H9 (cell line): ENCODE data around the gene MLPH. TPM values are rescaled to one million over a fixed set of nuclear protein-coding genes. Genes with fewer than 3 reads are reported as not detected.

Experiments
- DNase-seq: peaks from one replicate; pipeline ENCODE4 v3.0.0-alpha.2; 2017
- H2AFZ ChIP-seq: one replicate; pipeline ENCODE4 v1.6.1; 2013; ENCODE audit warnings: mild to moderate bottlenecking, low read length, control low read depth, moderate library complexity
- H2AK5ac ChIP-seq: 2 replicates; pipeline ENCODE4 v1.6.1; 2013; ENCODE audit warnings: low read length, control low read depth, mixed read lengths; ENCODE audit not compliant: insufficient read length
- H2BK120ac ChIP-seq: one replicate; pipeline ENCODE4 v1.6.1; 2013; ENCODE audit warnings: low read depth, mild to moderate bottlenecking, low read length, control low read depth, inconsistent platforms; ENCODE audit not compliant: poor library complexity, severe bottlenecking
- H2BK12ac ChIP-seq: 2 replicates; pipeline ENCODE4 v1.6.1; 2013; ENCODE audit warnings: low read length, control low read depth, mixed read lengths, low read depth; ENCODE audit not compliant: insufficient read length
- H2BK15ac ChIP-seq: 2 replicates; pipeline ENCODE4 v1.6.1; 2013; ENCODE audit warnings: low read depth, low read length, control low read depth
- H2BK20ac ChIP-seq: one replicate; pipeline ENCODE4 v1.6.1; 2013; ENCODE audit warnings: low read depth, mild to moderate bottlenecking, low read length, control low read depth, inconsistent platforms; ENCODE audit not compliant: poor library complexity, severe bottlenecking
- H2BK5ac ChIP-seq: 2 replicates; pipeline ENCODE4 v1.6.1; 2013; ENCODE audit warnings: low read length, control low read depth, mixed read lengths; ENCODE audit not compliant: insufficient read length
- H3K14ac ChIP-seq: 2 replicates; pipeline ENCODE4 v1.6.1; 2013; ENCODE audit warnings: low read length, control low read depth; ENCODE audit not compliant: insufficient read depth
- H3K18ac ChIP-seq: 2 replicates; pipeline ENCODE4 v1.6.1; 2013; ENCODE audit warnings: low read depth, mild to moderate bottlenecking, mixed read lengths, low read length, control low read depth; ENCODE audit not compliant: insufficient read length
- H3K23ac ChIP-seq: 2 replicates; pipeline ENCODE4 v1.6.1; 2013; ENCODE audit warnings: low read length, control low read depth, mixed read lengths, low read depth; ENCODE audit not compliant: insufficient read length
- H3K23me2 ChIP-seq: 2 replicates; pipeline ENCODE4 v1.6.1; 2013; ENCODE audit warnings: low read depth, mild to moderate bottlenecking, mixed read lengths, low read length, control low read depth; ENCODE audit not compliant: insufficient read length, poor library complexity, severe bottlenecking
- H3K27ac ChIP-seq: 2 replicates; pipeline ENCODE4 v1.5.1; 2013; ENCODE audit warnings: low read length, control low read depth, mixed read lengths, low read depth; ENCODE audit not compliant: insufficient read length
- H3K27me3 ChIP-seq: 2 replicates; pipeline ENCODE4 v1.6.1; 2013; ENCODE audit warnings: low read length, control low read depth, inconsistent platforms; ENCODE audit not compliant: insufficient read depth
- H3K4ac ChIP-seq: 2 replicates; pipeline ENCODE4 v1.6.1; 2013; ENCODE audit warnings: low read depth, mild to moderate bottlenecking, control low read depth, inconsistent platforms, low read length, moderate library complexity
- H3K4me1 ChIP-seq: 2 replicates; pipeline ENCODE4 v1.6.1; 2013; ENCODE audit warnings: low read length, control low read depth, inconsistent platforms; ENCODE audit not compliant: insufficient read depth
- H3K4me2 ChIP-seq: 2 replicates; pipeline ENCODE4 v1.6.1; 2013; ENCODE audit warnings: low read length, control low read depth, mixed read lengths; ENCODE audit not compliant: insufficient read length, insufficient read depth
- H3K56ac ChIP-seq: 2 replicates; pipeline ENCODE4 v1.6.1; 2013; ENCODE audit warnings: low read depth, mild to moderate bottlenecking, mixed read lengths, low read length, control low read depth; ENCODE audit not compliant: insufficient read length
- H3K79me1 ChIP-seq: 2 replicates; pipeline ENCODE4 v1.6.1; 2013; ENCODE audit warnings: low read depth, mild to moderate bottlenecking, moderate library complexity, low read length, control low read depth, inconsistent platforms; ENCODE audit not compliant: insufficient read depth, poor library complexity, severe bottlenecking
- H3K79me2 ChIP-seq: 2 replicates; pipeline ENCODE4 v1.6.1; 2013; ENCODE audit warnings: low read length, control low read depth, inconsistent platforms; ENCODE audit not compliant: insufficient read depth
- H3K9ac ChIP-seq: 2 replicates; pipeline ENCODE4 v1.6.1; 2013; ENCODE audit warnings: low read length, control low read depth, mixed read lengths; ENCODE audit not compliant: insufficient read length; ENCODE audit errors: extremely low read depth
- H3K9me3 ChIP-seq: one replicate; pipeline ENCODE4 v1.6.1; 2013; ENCODE audit warnings: low read depth, low read length, inconsistent platforms; ENCODE audit not compliant: control insufficient read depth
- H3T11ph ChIP-seq: one replicate; pipeline ENCODE4 v1.6.1; 2013; ENCODE audit warnings: mild to moderate bottlenecking, low read length, control low read depth, inconsistent platforms
- H4K20me1 ChIP-seq: one replicate; pipeline ENCODE4 v1.6.1; 2013; ENCODE audit not compliant: control insufficient read depth, insufficient read length, insufficient read depth
- H4K5ac ChIP-seq: 2 replicates; pipeline ENCODE4 v1.6.1; 2013; ENCODE audit warnings: low read depth, mild to moderate bottlenecking, mixed read lengths, low read length, control low read depth; ENCODE audit not compliant: insufficient read length
- H4K8ac ChIP-seq: replicated peaks from 2 replicates; pipeline ENCODE4 v1.6.1; 2013; ENCODE audit warnings: low read length, control low read depth, mixed read lengths, low read depth; ENCODE audit not compliant: insufficient read length
- H4K91ac ChIP-seq: 2 replicates; pipeline ENCODE4 v1.6.1; 2013; ENCODE audit warnings: low read depth, mild to moderate bottlenecking, moderate library complexity, mixed read lengths, low read length, control low read depth; ENCODE audit not compliant: insufficient read length
- H3K27ac Mint-ChIP-seq, 3 experiments: 2 replicates in 2 of 3; 3 replicates in 1 of 3; pipeline ENCODE4 v1.8.0; 2020 to 2021; ENCODE audit warnings: mixed read lengths in 3 of 3, mild to moderate bottlenecking in 1 of 3, moderate library complexity in 1 of 3
- H3K27me3 Mint-ChIP-seq: 2 replicates; pipeline ENCODE4 v1.8.0; 2021; ENCODE audit warnings: low read depth, mild to moderate bottlenecking, moderate library complexity, mixed read lengths
- H3K36me3 Mint-ChIP-seq, 3 experiments: 2 replicates in 2 of 3; 3 replicates in 1 of 3; pipeline ENCODE4 v1.8.0; 2020 to 2021; ENCODE audit warnings: low read depth in 3 of 3, mixed read lengths in 3 of 3; ENCODE audit not compliant: insufficient read depth in 1 of 3
- H3K4me1 Mint-ChIP-seq, 2 experiments: 2 replicates each; pipeline ENCODE4 v1.8.0; 2020; ENCODE audit warnings: mixed read lengths in 2 of 2
- H3K4me3 Mint-ChIP-seq, 2 experiments: 2 replicates in 1 of 2; 3 replicates in 1 of 2; pipeline ENCODE4 v1.8.0; 2020 to 2021; ENCODE audit warnings: mild to moderate bottlenecking in 2 of 2, mixed read lengths in 2 of 2, moderate library complexity in 1 of 2
- H3K9me3 Mint-ChIP-seq, 2 experiments: 2 replicates in 1 of 2; 3 replicates in 1 of 2; pipeline ENCODE4 v1.8.0; 2020; ENCODE audit warnings: mild to moderate bottlenecking in 2 of 2, mixed read lengths in 2 of 2, moderate library complexity in 1 of 2
- WGBS: extraction: QIAGEN DNeasy Blood & Tissue Kit; methylation state at CpG from one replicate; pipeline ENCODE4 v1.1.7; 2013; ENCODE audit warnings: missing lambda C conversion rate, low lambda C conversion rate, mixed read lengths; ENCODE audit not compliant: insufficient read length; ENCODE audit errors: extremely low coverage; 5-methylcytosine and 5-hydroxymethylcytosine counted together
- total RNA-seq: library from RNA; stranded (reverse); gene quantifications from 2 replicates; pipeline ENCODE4 v1.2.1, GENCODE V29; 2021
- TF ChIP-seq, protein P1 (sequence below): fragments of 200-600 bp; sonication (generic); conservative IDR thresholded peaks from 3 replicates; pipeline ENCODE4 v1.8.0; 2021; ENCODE audit warnings: antibody characterized with exemption, mild to moderate bottlenecking

MLPH gene
- total RNA-seq, 1 experiment from 2014 or later = 3.4 TPM

DNA sequence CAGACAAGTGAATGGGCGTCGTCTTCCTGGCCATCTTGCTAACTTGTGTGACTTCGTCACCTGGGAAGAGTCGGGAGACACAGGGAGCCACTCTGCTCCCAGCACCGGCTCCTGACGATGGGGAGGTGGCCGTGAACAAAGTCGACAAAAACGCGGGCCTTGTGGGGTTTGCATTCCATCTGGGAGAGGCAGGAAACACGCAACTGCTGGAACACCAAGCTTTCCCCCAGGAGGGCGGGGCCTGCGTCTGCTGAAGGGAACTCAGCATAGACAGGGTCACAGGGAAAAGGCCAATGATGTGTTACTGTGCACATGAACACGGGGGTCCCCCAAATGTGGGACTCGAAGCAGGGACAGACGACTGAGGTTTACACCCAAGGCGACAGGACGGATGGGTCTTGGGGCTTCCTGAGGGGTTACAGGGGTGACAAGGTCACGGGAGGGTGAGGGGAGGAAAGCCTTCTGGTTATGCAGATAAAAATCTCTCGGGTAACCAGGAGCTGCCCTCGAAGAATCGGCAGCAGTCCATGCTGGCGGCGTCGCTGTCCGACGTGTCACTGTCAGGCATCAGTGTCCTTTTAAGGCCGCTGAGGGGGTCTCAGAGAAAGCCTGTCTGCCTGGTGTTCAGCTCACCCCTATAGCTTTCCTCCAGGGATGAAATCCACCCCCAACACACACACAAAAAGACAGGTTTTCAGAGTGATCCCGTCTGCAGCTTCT lies 51.1 kb downstream of the MLPH start:
- Histone ChIP-seq H3K27me3 (no peaks in the 10 kb centered on the region), H3K9ac (no peak overlapping the region), H3K79me1 (no peaks in the 10 kb centered on the region), H2BK20ac (no peak overlapping the region), H3K27ac (no peak overlapping the region), H3K23ac (no peak overlapping the region), H4K5ac (no peak overlapping the region), H4K91ac (no peak overlapping the region), H3T11ph (no peak overlapping the region), H3K4ac (no peak overlapping the region), H3K79me2 (no peaks in the 10 kb centered on the region), H3K4me2 (no peak overlapping the region), H3K9me3 (no peaks in the 10 kb centered on the region), H3K4me1 (no peaks in the 10 kb centered on the region), H3K14ac (no peak overlapping the region; the same call in 1 of the 2 replicates), H2AFZ (no peak overlapping the region), H2BK15ac (no peak overlapping the region), H4K20me1 (no peaks in the 10 kb centered on the region), H2BK5ac (no peak overlapping the region), H3K23me2 (peaks cover 2% of the 10 kb centered on the region), H3K56ac (no peak overlapping the region), H2BK12ac (no peak overlapping the region), H4K8ac (no peak overlapping the region), H2AK5ac (no peak overlapping the region), H3K18ac (no peak overlapping the region), H2BK120ac (no peak overlapping the region)
- H3K4me1 Mint-ChIP-seq = peaks cover 3 to 6% of the 10 kb centered on the region in 2 experiments; a peak in 1 of 4 replicates
- no CpG with 5 or more reads among the region's 29 CpGs for WGBS
- TF ChIP-seq, protein P1, sequence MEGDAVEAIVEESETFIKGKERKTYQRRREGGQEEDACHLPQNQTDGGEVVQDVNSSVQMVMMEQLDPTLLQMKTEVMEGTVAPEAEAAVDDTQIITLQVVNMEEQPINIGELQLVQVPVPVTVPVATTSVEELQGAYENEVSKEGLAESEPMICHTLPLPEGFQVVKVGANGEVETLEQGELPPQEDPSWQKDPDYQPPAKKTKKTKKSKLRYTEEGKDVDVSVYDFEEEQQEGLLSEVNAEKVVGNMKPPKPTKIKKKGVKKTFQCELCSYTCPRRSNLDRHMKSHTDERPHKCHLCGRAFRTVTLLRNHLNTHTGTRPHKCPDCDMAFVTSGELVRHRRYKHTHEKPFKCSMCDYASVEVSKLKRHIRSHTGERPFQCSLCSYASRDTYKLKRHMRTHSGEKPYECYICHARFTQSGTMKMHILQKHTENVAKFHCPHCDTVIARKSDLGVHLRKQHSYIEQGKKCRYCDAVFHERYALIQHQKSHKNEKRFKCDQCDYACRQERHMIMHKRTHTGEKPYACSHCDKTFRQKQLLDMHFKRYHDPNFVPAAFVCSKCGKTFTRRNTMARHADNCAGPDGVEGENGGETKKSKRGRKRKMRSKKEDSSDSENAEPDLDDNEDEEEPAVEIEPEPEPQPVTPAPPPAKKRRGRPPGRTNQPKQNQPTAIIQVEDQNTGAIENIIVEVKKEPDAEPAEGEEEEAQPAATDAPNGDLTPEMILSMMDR = no peak
- peaks cover 13% of the 10 kb centered on the region for H3K27me3 Mint-ChIP-seq
- peak overlapping the region in 1 of 3 experiments; percentile 86; a peak in 1 of 7 replicates for H3K27ac Mint-ChIP-seq
- no peaks in the 10 kb centered on the region; a peak in 1 of 7 replicates for H3K36me3 Mint-ChIP-seq
- DNase-seq = no peak
- peaks cover 0 to 3% of the 10 kb centered on the region in 2 experiments; a peak in 2 of 5 replicates for H3K9me3 Mint-ChIP-seq
- no peak overlapping the region for H3K4me3 Mint-ChIP-seq
